ENCODE results near the gene IQGAP3.

The IQGAP3 gene

GRCh38 chr1:156486421-156487344, 85.7 kb downstream of the IQGAP3 start:
- DNase-seq (ENCODE audit: low read depth): no peak
- TF ChIP-seq CTCF (IDR thresholded peaks at IDR 0.05; ENCODE audit: control insufficient read depth, insufficient read depth, low read depth, low read length, missing control alignments): no peak
- H3K4me3 ChIP-seq (ENCODE audit: control insufficient read depth, low read depth, low read length): no peak overlapping the region

GRCh38 chr1:156485984-156486383, 86.4 kb downstream of the IQGAP3 start:
- no peak overlapping the region for H3K4me3 ChIP-seq (ENCODE audit: control insufficient read depth, low read depth, low read length)
- TF ChIP-seq CTCF (IDR thresholded peaks at IDR 0.05; ENCODE audit: control insufficient read depth, insufficient read depth, low read depth, low read length, missing control alignments): no peak
- no peak for DNase-seq (ENCODE audit: low read depth)

DNA sequence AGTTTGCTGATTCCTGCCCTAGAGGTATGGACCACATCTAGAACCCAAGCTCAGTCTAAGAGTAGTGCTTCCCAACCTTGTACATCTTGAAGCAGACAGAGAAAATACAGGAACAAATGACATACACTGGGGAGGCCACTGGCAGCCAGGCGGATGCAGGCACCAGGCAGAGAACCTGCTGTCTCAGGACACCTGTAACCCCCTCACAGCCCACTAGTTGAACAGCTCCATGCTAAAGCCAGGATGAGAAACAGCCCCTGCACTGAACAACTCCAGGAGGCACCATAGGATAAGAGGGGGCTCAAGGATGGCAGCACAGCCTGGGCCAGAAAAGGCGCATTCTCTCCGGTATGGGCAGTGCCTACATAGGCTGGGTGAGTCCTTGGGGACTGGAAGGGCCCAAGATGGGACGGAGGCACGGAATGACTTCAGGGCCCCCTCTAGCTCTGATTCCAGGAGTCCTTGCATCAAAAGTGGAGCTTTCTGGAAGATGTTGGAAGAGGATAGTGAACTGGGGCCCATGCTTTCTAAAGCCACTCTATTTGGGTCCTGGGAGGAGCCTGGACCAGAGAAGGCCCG, 87.8 kb downstream of the IQGAP3 start:
- no peak overlapping the region for H3K4me3 ChIP-seq (ENCODE audit: control insufficient read depth, low read depth, low read length)
- no peak for DNase-seq (ENCODE audit: low read depth)
- TF ChIP-seq CTCF (IDR thresholded peaks at IDR 0.05; ENCODE audit: control insufficient read depth, insufficient read depth, low read depth, low read length, missing control alignments): no peak

- TF ChIP-seq CTCF (IDR thresholded peaks at IDR 0.05; ENCODE audit: control insufficient read depth, insufficient read depth, low read depth, low read length, missing control alignments): no peak
- DNase-seq (ENCODE audit: low read depth): no peak
- no peak overlapping the region for H3K4me3 ChIP-seq (ENCODE audit: control insufficient read depth, low read depth, low read length)
Observed at GRCh38 chr1:156483397-156483796, 89.0 kb downstream of the IQGAP3 start.

GRCh38 chr1:156482276-156482675, 90.1 kb downstream of the IQGAP3 start:
- no peak overlapping the region for H3K4me3 ChIP-seq (ENCODE audit: control insufficient read depth, low read depth, low read length)
- no peak for TF ChIP-seq CTCF (IDR thresholded peaks at IDR 0.05; ENCODE audit: control insufficient read depth, insufficient read depth, low read depth, low read length, missing control alignments)
- DNase-seq (ENCODE audit: low read depth): no peak

GRCh38 chr1:156481527-156481926, 90.8 kb downstream of the IQGAP3 start:
- no peak for DNase-seq (ENCODE audit: low read depth)
- no peak for TF ChIP-seq CTCF (IDR thresholded peaks at IDR 0.05; ENCODE audit: control insufficient read depth, insufficient read depth, low read depth, low read length, missing control alignments)
- no peak overlapping the region for H3K4me3 ChIP-seq (ENCODE audit: control insufficient read depth, low read depth, low read length)
